NCI-H2196 (cell line): Measurements from ENCODE around the gene HACL1.
"Not testable (repeated sequence)": the region's sequence is repeated elsewhere in the genome, so short reads cannot be mapped to it uniquely, and the experiment has no call there.

Source experiments
- DNase-seq: peaks from one replicate; lab custom pipeline; 2025; ENCODE audit not compliant: unreplicated experiment; lab: John Stamatoyannopoulos, UW

HACL1 gene

GRCh38 chr3:15581471-15582394 lies 19.6 kb downstream of the HACL1 start:
- DNase-seq, result no peak

GRCh38 chr3:15579051-15579450 lies 22.3 kb downstream of the HACL1 start:
- no peak for DNase-seq

GRCh38 chr3:15578289-15578867 lies 23.0 kb downstream of the HACL1 start:
- no peak for DNase-seq

GRCh38 chr3:15576475-15576874 lies 24.9 kb downstream of the HACL1 start:
- no peak for DNase-seq

GRCh38 chr3:15575446-15575845 lies 25.9 kb downstream of the HACL1 start:
- no peak for DNase-seq

GRCh38 chr3:15572138-15572537 lies 29.2 kb downstream of the HACL1 start:
- DNase-seq, result no peak

GRCh38 chr3:15563190-15563589 lies 38.2 kb downstream of the HACL1 start:
- no peak for DNase-seq

- DNase-seq, result no peak
Observed at GRCh38 chr3:15562560-15562959, 38.8 kb downstream of the HACL1 start.

GRCh38 chr3:15558581-15558980 lies 42.8 kb downstream of the HACL1 start:
- no peak for DNase-seq

GRCh38 chr3:15557511-15557946 lies 43.8 kb downstream of the HACL1 start:
- DNase-seq, result peak; percentile 43

- DNase-seq, result no peak
Observed at GRCh38 chr3:15556512-15556911, 44.9 kb downstream of the HACL1 start.

GRCh38 chr3:15553749-15554148 lies 47.6 kb downstream of the HACL1 start:
- no peak for DNase-seq

- no peak for DNase-seq
Observed at GRCh38 chr3:15551902-15552301, 49.5 kb downstream of the HACL1 start.

GRCh38 chr3:15549846-15550245 lies 51.5 kb downstream of the HACL1 start:
- no peak for DNase-seq

GRCh38 chr3:15542614-15543013 lies 58.8 kb downstream of the HACL1 start:
- DNase-seq, result no peak

GRCh38 chr3:15541371-15541770 lies 60.0 kb downstream of the HACL1 start:
- DNase-seq, result no peak

GRCh38 chr3:15539066-15539465 lies 62.3 kb downstream of the HACL1 start:
- no peak for DNase-seq

GRCh38 chr3:15538345-15538744 lies 63.0 kb downstream of the HACL1 start:
- DNase-seq, result no peak

- no peak for DNase-seq
Observed at GRCh38 chr3:15536856-15537255, 64.5 kb downstream of the HACL1 start.

GRCh38 chr3:15535732-15536131 lies 65.6 kb downstream of the HACL1 start:
- DNase-seq, result no peak

- not testable (repeated sequence) for DNase-seq
Observed at GRCh38 chr3:15532614-15533013, 68.8 kb downstream of the HACL1 start.

- DNase-seq, result no peak
Observed at GRCh38 chr3:15531346-15531745, 70.0 kb downstream of the HACL1 start.
